HCT116 (cell line): ENCODE data around the gene ACTR8.

Experiments
- CTCF ChIP-seq, 3 experiments: fragments of 200-600 bp in 1 of 3; sonication (generic) in 1 of 3; IDR thresholded peaks in 2 of 3; conservative IDR thresholded peaks in 1 of 3; 2 replicates each; pipeline ENCODE4 v1.5.1; 2012 to 2017; ENCODE audit warnings: low read depth in 2 of 3, low read length in 2 of 3, antibody characterized with exemption in 1 of 3, borderline replicate concordance in 1 of 3, control low read depth in 1 of 3, mild to moderate bottlenecking in 1 of 3, mixed read lengths in 1 of 3, mixed run types in 1 of 3, moderate library complexity in 1 of 3; ENCODE audit not compliant: insufficient read depth in 1 of 3
- FOSL1 ChIP-seq: IDR thresholded peaks from 2 replicates; pipeline ENCODE4 v1.6.1; 2012; ENCODE audit warnings: low read depth
- POLR2A ChIP-seq: IDR thresholded peaks from 2 replicates; pipeline ENCODE4 v1.7.0; 2011; ENCODE audit warnings: borderline replicate concordance; ENCODE audit not compliant: insufficient read depth, insufficient read length; ENCODE audit errors: extremely low read depth
- RAD21 ChIP-seq: IDR thresholded peaks from 2 replicates; pipeline ENCODE4 v1.6.1; 2012; ENCODE audit warnings: low read depth, mild to moderate bottlenecking

- TF ChIP-seq FOSL1 (no peak), POLR2A (no peak), CTCF (IDR thresholded peaks at IDR 0.05 in 2 of 3, conservative IDR thresholded peaks at IDR 0.05 in 1 of 3; ENCODE audit: borderline replicate concordance in 1 of 3, insufficient read depth in 1 of 3, low read depth in 2 of 3, low read length in 2 of 3) (no peak), RAD21 (no peak)
Measured at GRCh38 chr3:53885239-53885638, 3.3 kb upstream of the ACTR8 start.
